ENCODE data around the gene CNTN4. TPM values are rescaled to one million over a fixed set of nuclear protein-coding genes. Genes with fewer than 3 reads are reported as not detected.

CNTN4 gene
- total and polyA plus RNA-seq, 2 donors (not counting 3 experiments of a cell fraction or from before 2014, with no cell fraction given) = not detected

DNA sequence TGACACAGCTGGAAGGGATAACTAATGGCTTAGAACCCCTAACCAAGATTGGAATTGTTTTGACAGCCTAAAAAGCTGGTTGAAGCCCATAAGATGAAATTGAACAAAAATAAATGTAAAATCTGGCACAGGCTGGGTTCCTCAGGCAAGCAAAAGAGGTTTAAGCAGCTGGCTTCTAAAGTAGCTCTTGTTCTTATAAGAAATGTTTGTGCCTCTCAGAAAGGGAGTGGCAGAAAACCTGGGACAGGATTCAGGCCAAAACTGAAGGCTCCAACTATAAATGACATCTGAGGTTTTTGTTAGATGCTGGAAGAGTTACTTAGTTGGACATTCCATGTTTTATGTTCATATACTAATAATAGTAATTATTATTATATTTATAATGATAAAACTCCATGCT lies 378.3 kb downstream of the CNTN4 start:
- Histone ChIP-seq H3K36me3 (ENCODE audit: control insufficient read depth in 2 of 2, extremely low read depth in 1 of 2, insufficient read depth in 2 of 2, low read length in 2 of 2) (no peaks in the 10 kb centered on the region), H3K4me3 (replicated peaks in 1 of 3; ENCODE audit: insufficient read depth in 1 of 3, low read depth in 1 of 3, low read length in 3 of 3) (no peak overlapping the region), H3K27ac (ENCODE audit: insufficient read depth, low read depth, low read length) (no peak overlapping the region), H3K9ac (replicated peaks; ENCODE audit: extremely low read depth, insufficient read depth, low read length) (no peak overlapping the region), H2AFZ (ENCODE audit: low read depth, low read length) (no peak overlapping the region), H3K79me2 (ENCODE audit: control insufficient read depth, insufficient read depth, low read length) (no peaks in the 10 kb centered on the region), H3K4me1 (ENCODE audit: control insufficient read depth, extremely low read depth, insufficient read depth, low read length) (no peaks in the 10 kb centered on the region), H3K9me1 (replicated peaks; ENCODE audit: control insufficient read depth, extremely low read depth, insufficient read depth, low read length) (no peaks in the 10 kb centered on the region), H3K27me3 (ENCODE audit: control insufficient read depth in 2 of 2, insufficient read depth in 2 of 2, low read length in 2 of 2) (no peaks in the 10 kb centered on the region), H3K4me2 (ENCODE audit: insufficient read depth, low read length) (no peak overlapping the region), H3K9me3 (replicated peaks; ENCODE audit: control insufficient read depth, insufficient read depth, low read length) (no peaks in the 10 kb centered on the region), H4K20me1 (replicated peaks; ENCODE audit: control insufficient read depth, extremely low read depth, insufficient read depth, low read length) (no peaks in the 10 kb centered on the region)
- ChIA-PET POLR2A (no interaction called here), CTCF (no interaction called here)
- intact Hi-C loops (cut with micrococcal nuclease) (no loop called here), dilution Hi-C loops (cut with MboI; ENCODE audit: extremely low pct_ligation_motif_present, low sequenced_read_pairs) (no loop called here)
- no peak for FAIRE-seq
- DNase-seq (ENCODE audit: low read depth, low spot score) = no peak
- BruUV-seq (replicated peaks) = no TSS peak
- no peak for TF ChIP-seq JUN (IDR thresholded peaks at IDR 0.05; ENCODE audit: borderline replicate concordance, insufficient read depth, insufficient read length, low read depth)
- no peak for TF ChIP-seq CTCF (IDR thresholded peaks at IDR 0.05; ENCODE audit: extremely low read depth in 1 of 2, insufficient read depth in 1 of 2, low read depth in 1 of 2, low read length in 2 of 2)
- TF ChIP-seq POLR2A (IDR thresholded peaks at IDR 0.05; ENCODE audit: low read depth, low read length) = no peak
- TF ChIP-seq MAX (IDR thresholded peaks at IDR 0.05; ENCODE audit: insufficient read depth, insufficient read length) = no peak
- no peak for TF ChIP-seq EZH2 (IDR thresholded peaks at IDR 0.05; ENCODE audit: borderline replicate concordance, low read depth, low read length, severe bottlenecking)
- no peak for TF ChIP-seq FOS (IDR thresholded peaks at IDR 0.05; ENCODE audit: borderline replicate concordance, insufficient read depth, low read length)
- no peak for TF ChIP-seq GATA2 (IDR thresholded peaks at IDR 0.05; ENCODE audit: insufficient read depth, insufficient read length, low read depth, low read length)
- TF ChIP-seq MYC (IDR thresholded peaks at IDR 0.05; ENCODE audit: low read depth, low read length) = no peak
- no peak for TF ChIP-seq POLR2AphosphoS5 (IDR thresholded peaks at IDR 0.05; ENCODE audit: insufficient read depth, low read depth, low read length)

Measured in endothelial cell of umbilical vein (primary cell).